ENCODE measurements around the gene THRB.
"Not testable (repeated sequence)": the region's sequence is repeated elsewhere in the genome, so short reads cannot be mapped to it uniquely, and the experiment has no call there.

- TF ChIP-seq EZH2 (IDR thresholded peaks at IDR 0.05; ENCODE audit: borderline replicate concordance); CTCF (IDR thresholded peaks at IDR 0.05; ENCODE audit: poor library complexity); EZH2phosphoT487 (IDR thresholded peaks at IDR 0.05; ENCODE audit: low read depth, severe bottlenecking, unreplicated experiment): not testable (repeated sequence)
Observed at GRCh38 chr3:24398712-24399111, 95.9 kb downstream of the THRB start.
